HCT116 (cell line): ENCODE measurements around the gene HOXD9. TPM values are rescaled to one million over a fixed set of nuclear protein-coding genes. Genes with fewer than 3 reads are reported as not detected.

Experiments
- ATAC-seq: fragments of 200-7000 bp; cut with Tn5 transposase; 2 replicates; pipeline ENCODE4 v1.9.1; 2020; ENCODE audit warnings: mild to moderate bottlenecking, moderate library complexity
- BruUV-seq: library from RNA; stranded (reverse); fragments of 400-500 nt; replicated peaks from 2 replicates; lab custom pipeline; 2021; lab: Mats Ljungman, UMichigan
- CTCF ChIA-PET: fragments of 300-600 bp; sonication (Branson Sonifier 250); formaldehyde crosslinking; loops from one replicate; lab custom pipeline; 2021; ENCODE audit warnings: antibody characterized with exemption; lab: Charles Lee
- POLR2A ChIA-PET: fragments of 300-600, 350-600 bp; sonication (Branson Sonifier 250); formaldehyde crosslinking; loops from one replicate; lab custom pipeline; 2021; ENCODE audit warnings: antibody characterized with exemption; lab: Charles Lee
- RAD21 ChIA-PET, 2 experiments: fragments of 300-600 bp; sonication (Branson Sonifier 250); formaldehyde crosslinking; loops; one replicate each; lab custom pipeline; 2023; ENCODE audit warnings: low total read pairs in 2 of 2; ENCODE audit not compliant: uncharacterized antibody in 2 of 2, unreplicated experiment in 2 of 2, low non-redundant PET in 1 of 2; lab: Charles Lee
- DNase-seq: peaks from one replicate; pipeline ENCODE4 v3.0.0-alpha.2; 2010; ENCODE audit warnings: low read depth, low spot score
- H2AFZ ChIP-seq: fragments of 200-600 bp; shearing (Covaris generic), sonication (generic); 2 replicates; pipeline ENCODE4 v1.6.1; 2017; ENCODE audit warnings: low read depth, mixed run types, mixed read lengths, antibody characterized with exemption, low read length; ENCODE audit not compliant: poor library complexity, severe bottlenecking
- H3K27ac ChIP-seq: 2 replicates; pipeline ENCODE4 v1.5.1; 2012; ENCODE audit warnings: low read depth, low read length
- H3K27me3 ChIP-seq: fragments of 200-600 bp; sonication (generic); 2 replicates; pipeline ENCODE4 v1.6.1; 2016; ENCODE audit warnings: mixed run types, low read length, mixed read lengths; ENCODE audit not compliant: insufficient read depth
- H3K36me3 ChIP-seq, 2 experiments: fragments of 200-500 bp in 1 of 2; fragments of 200-600 bp in 1 of 2; sonication (Bioruptor generic) in 1 of 2; sonication (generic) in 1 of 2; 2 replicates each; pipeline versions ENCODE4 v1.5.1 to v1.6.1; 2014 to 2016; ENCODE audit warnings: low read length in 2 of 2, inconsistent platforms in 1 of 2, mixed read lengths in 1 of 2, mixed run types in 1 of 2; ENCODE audit not compliant: insufficient read depth in 2 of 2, control insufficient read depth in 1 of 2
- H3K4me1 ChIP-seq, 2 experiments: fragments of 200-600 bp in 1 of 2; sonication (generic) in 1 of 2; 2 replicates each; pipeline versions ENCODE4 v1.5.1 to v1.6.1; 2012 to 2017; ENCODE audit warnings: low read length in 2 of 2, inconsistent platforms in 1 of 2, mild to moderate bottlenecking in 1 of 2, mixed read lengths in 1 of 2, mixed run types in 1 of 2, moderate library complexity in 1 of 2; ENCODE audit not compliant: insufficient read depth in 2 of 2, control insufficient read depth in 1 of 2
- H3K4me2 ChIP-seq: fragments of 200-600 bp; sonication (generic); 2 replicates; pipeline ENCODE4 v1.6.1; 2017; ENCODE audit warnings: mixed run types, low read length, mixed read lengths
- H3K4me3 ChIP-seq, 2 experiments: fragments of 200-600 bp in 1 of 2; sonication (generic) in 1 of 2; replicated peaks in 1 of 2; 2 replicates each; pipeline ENCODE4 v1.5.1; 2011 to 2016; ENCODE audit warnings: low read length in 2 of 2, control low read depth in 1 of 2, low read depth in 1 of 2, mild to moderate bottlenecking in 1 of 2, mixed read lengths in 1 of 2, mixed run types in 1 of 2
- H3K79me2 ChIP-seq: fragments of 200-600 bp; sonication (generic); 2 replicates; pipeline ENCODE4 v1.6.1; 2017; ENCODE audit warnings: mild to moderate bottlenecking, mixed run types, low read length, moderate library complexity, mixed read lengths; ENCODE audit not compliant: insufficient read depth
- H3K9ac ChIP-seq: fragments of 200-600 bp; sonication (generic); 2 replicates; pipeline ENCODE4 v1.6.1; 2016; ENCODE audit warnings: low read length, mixed read lengths
- H3K9me2 ChIP-seq: fragments of 200-600 bp; sonication (generic), shearing (Covaris generic); 2 replicates; pipeline ENCODE4 v1.6.1; 2017; ENCODE audit warnings: mixed run types, mild to moderate bottlenecking, moderate library complexity; ENCODE audit not compliant: insufficient read depth
- H3K9me3 ChIP-seq, 2 experiments: fragments of 200-500 bp in 1 of 2; fragments of 200-600 bp in 1 of 2; sonication (Bioruptor generic) in 1 of 2; sonication (generic) in 1 of 2; 2 replicates each; pipeline ENCODE4 v1.6.1; 2014 to 2017; ENCODE audit warnings: low read length in 2 of 2, mixed read lengths in 2 of 2, inconsistent platforms in 1 of 2, low read depth in 1 of 2, mild to moderate bottlenecking in 1 of 2, mixed run types in 1 of 2, moderate library complexity in 1 of 2; ENCODE audit not compliant: control insufficient read depth in 1 of 2, insufficient read depth in 1 of 2
- H4K20me1 ChIP-seq: fragments of 200-600 bp; sonication (generic), shearing (Covaris generic); 2 replicates; pipeline ENCODE4 v1.6.1; 2017; ENCODE audit warnings: mixed run types, mild to moderate bottlenecking, moderate library complexity; ENCODE audit not compliant: insufficient read depth
- EGR1 ChIP-seq: IDR thresholded peaks from 2 replicates; pipeline ENCODE4 v1.6.1; 2012; ENCODE audit warnings: low read depth
- RAD21 ChIP-seq: IDR thresholded peaks from 2 replicates; pipeline ENCODE4 v1.6.1; 2012; ENCODE audit warnings: low read depth, mild to moderate bottlenecking
- SIN3A ChIP-seq: IDR thresholded peaks from 2 replicates; pipeline ENCODE4 v1.6.1; 2012; ENCODE audit warnings: low read depth
- SP1 ChIP-seq: IDR thresholded peaks from 2 replicates; pipeline ENCODE4 v1.6.1; 2012; ENCODE audit warnings: low read depth
- SRF ChIP-seq: IDR thresholded peaks from 2 replicates; pipeline ENCODE4 v1.6.1; 2012; ENCODE audit warnings: low read depth
- TCF7L2 ChIP-seq: IDR thresholded peaks from 2 replicates; pipeline ENCODE4 v1.7.0; 2011; ENCODE audit warnings: borderline replicate concordance, inconsistent platforms; ENCODE audit not compliant: insufficient read depth, insufficient read length; ENCODE audit errors: extremely low read depth
- intact Hi-C: fragments of 100-400 bp; cut with micrococcal nuclease; formaldehyde crosslinking; loops from 2 replicates; pipeline ENCODE4 v1.10.0; 2022
- total RNA-seq: library from RNA; stranded (reverse); gene quantifications from one replicate; pipeline ENCODE4 v1.2.1, GENCODE V29; 2021; ENCODE audit not compliant: unreplicated experiment
- TF ChIP-seq, protein P1 (sequence below): IDR thresholded peaks from 2 replicates; pipeline ENCODE4 v1.6.1; 2012
- TF ChIP-seq, protein P2 (sequence below): IDR thresholded peaks from 2 replicates; pipeline ENCODE4 v1.6.1; 2012

The HOXD9 gene
- total RNA-seq, 1 experiment from 2014 or later: not detected

DNA sequence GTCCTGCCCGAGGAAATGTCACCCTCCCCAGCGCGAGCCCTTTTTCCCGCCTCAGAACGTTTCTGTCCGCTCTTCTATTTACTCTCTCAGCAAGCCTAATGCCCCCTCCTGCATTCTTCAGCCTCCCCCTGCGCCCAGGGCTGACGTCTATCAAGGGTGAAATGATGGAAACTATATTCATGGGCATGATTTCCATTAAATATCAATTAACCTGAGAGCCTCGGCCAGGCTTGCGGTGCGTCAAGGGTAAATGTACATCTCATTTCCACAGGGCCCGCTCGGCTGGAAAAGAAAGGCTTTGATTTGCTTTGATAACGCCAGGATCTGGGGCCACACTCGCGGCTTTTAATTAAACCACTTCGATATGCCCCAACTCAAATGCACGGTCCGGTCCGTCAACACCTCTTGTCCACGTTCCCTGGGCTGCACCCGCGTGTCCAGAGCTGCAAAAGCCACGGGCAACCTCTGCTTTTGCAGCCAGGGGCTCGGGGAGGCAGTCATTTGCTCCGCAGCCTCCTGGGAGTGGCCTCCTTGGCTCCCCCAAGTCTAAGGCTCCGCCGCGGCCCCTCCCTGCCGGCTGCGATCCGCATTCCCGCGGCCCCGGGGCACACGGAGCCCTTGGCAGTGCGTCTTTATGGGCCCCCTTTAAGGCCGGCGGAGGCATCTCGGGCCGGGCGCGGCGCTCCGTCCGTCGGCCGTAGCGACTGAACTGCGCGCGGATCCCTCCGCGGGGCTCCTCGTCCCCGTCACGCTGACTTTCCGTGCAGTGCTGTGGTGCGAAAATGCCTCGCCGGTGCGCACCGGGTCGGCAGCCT lies 6.7 kb downstream of the HOXD9 start, which contains the start of gene HOXD8 (continued):
- no peak for TF ChIP-seq SRF
- peak; percentile 82 for TF ChIP-seq TCF7L2
- TF ChIP-seq, protein P1, sequence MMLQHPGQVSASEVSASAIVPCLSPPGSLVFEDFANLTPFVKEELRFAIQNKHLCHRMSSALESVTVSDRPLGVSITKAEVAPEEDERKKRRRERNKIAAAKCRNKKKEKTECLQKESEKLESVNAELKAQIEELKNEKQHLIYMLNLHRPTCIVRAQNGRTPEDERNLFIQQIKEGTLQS: no peak
- TF ChIP-seq SP1: no peak; the same call in 1 of the 2 replicates
- TF ChIP-seq, protein P2, sequence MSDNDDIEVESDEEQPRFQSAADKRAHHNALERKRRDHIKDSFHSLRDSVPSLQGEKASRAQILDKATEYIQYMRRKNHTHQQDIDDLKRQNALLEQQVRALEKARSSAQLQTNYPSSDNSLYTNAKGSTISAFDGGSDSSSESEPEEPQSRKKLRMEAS: peak; percentile 87
- no peak for TF ChIP-seq RAD21

DNA sequence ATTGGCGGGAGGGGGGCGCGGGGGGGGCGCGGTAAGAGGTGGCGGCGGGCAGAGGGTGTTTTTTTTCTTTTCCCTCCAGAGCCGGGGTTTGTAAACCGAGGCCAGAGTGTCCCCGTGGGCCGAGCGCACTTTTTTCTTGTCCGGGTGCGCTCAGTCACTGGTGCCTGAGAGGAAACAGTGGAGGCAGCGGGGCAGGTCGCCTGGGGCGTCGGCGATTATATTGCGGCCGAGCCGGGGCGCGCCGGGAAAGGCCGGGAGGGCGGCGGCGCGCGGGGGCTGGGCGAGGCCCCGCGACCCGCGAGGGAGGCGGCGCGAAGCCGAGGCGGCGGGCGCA lies 7.3 kb downstream of the HOXD9 start:
- Histone ChIP-seq H3K4me1 (peaks cover 6 to 17% of the 10 kb centered on the region in 2 experiments; a peak in 3 of 4 replicates), H3K27me3 (no peaks in the 10 kb centered on the region), H3K9ac (peak overlapping the region; percentile 31; the same call in 1 of the 2 replicates), H3K4me3 (peak overlapping the region; percentile 40 to 58), H3K9me3 (no peaks in the 10 kb centered on the region), H3K36me3 (no peaks in the 10 kb centered on the region), H3K27ac (peak overlapping the region; percentile 69), H3K4me2 (peak overlapping the region; percentile 84), H4K20me1 (no peaks in the 10 kb centered on the region), H2AFZ (no peak overlapping the region), H3K9me2 (no peaks in the 10 kb centered on the region), H3K79me2 (no peaks in the 10 kb centered on the region)
- ChIA-PET POLR2A (no interaction called here), RAD21 (no interaction called here), CTCF (interaction anchor here (0.7 to 3.7 kb wide), 6 partner anchors 10 to 524 kb away, joined by 3 to 19 read pairs (median 4); no protein-coding TSS in a partner anchor)
- ATAC-seq (no peak), DNase-seq (no peak)
- TF ChIP-seq SIN3A (peak; percentile 49; the same call in 1 of the 2 replicates), EGR1 (no peak)
- BruUV-seq: no TSS peak
- intact Hi-C loops: loop anchor here (5.0 kb wide), 3 partner anchors 703 to 1628 kb away; no protein-coding TSS in a partner anchor
